Prostate gland (tissue), 2 donors: Measurements from ENCODE around the gene RARRES2. TPM values are rescaled to one million over a fixed set of nuclear protein-coding genes. Genes with fewer than 3 reads are reported as not detected.

ENCODE experiments used
- DNase-seq: peaks from one replicate; pipeline ENCODE4 v3.0.0-alpha.2; 2019; ENCODE audit warnings: low spot score
- H3K27ac ChIP-seq, 2 donors: fragments of 200-600 bp; sonication (generic); 2 replicates each; pipeline ENCODE4 v1.5.1; 2017 to 2019
- H3K27me3 ChIP-seq: fragments of 200-600 bp; sonication (generic); replicated peaks from 2 replicates; pipeline ENCODE4 v1.5.1; 2019; ENCODE audit not compliant: insufficient read depth
- H3K36me3 ChIP-seq, 2 donors: fragments of 200-600 bp; sonication (generic); 1 replicate in 1 of 2; 2 replicates in 1 of 2; pipeline versions ENCODE4 v1.5.1 to v1.8.1; 2017 to 2019
- H3K4me1 ChIP-seq: fragments of 200-600 bp; sonication (generic); replicated peaks from 2 replicates; pipeline ENCODE4 v1.5.1; 2019
- H3K4me3 ChIP-seq, 2 donors: fragments of 200-600 bp; sonication (generic); 2 replicates each; pipeline ENCODE4 v1.5.1; 2017 to 2019
- H3K9me3 ChIP-seq: fragments of 200-600 bp; sonication (generic); 2 replicates; pipeline ENCODE4 v1.5.1; 2017
- CTCF ChIP-seq, 4 experiments: fragments of 200-600 bp in 2 of 4; fragments of 450-650 bp in 2 of 4; sonication (generic) in 2 of 4; IDR thresholded peaks; 1 replicate in 3 of 4; 2 replicates in 1 of 4; pipeline ENCODE4 v1.5.1; 2016 to 2019; ENCODE audit warnings: antibody characterized with exemption in 4 of 4, mild to moderate bottlenecking in 2 of 4, moderate library complexity in 2 of 4
- POLR2A ChIP-seq: fragments of 450-650 bp; IDR thresholded peaks from one replicate; pipeline ENCODE4 v1.6.1; 2016; ENCODE audit warnings: antibody characterized with exemption, mild to moderate bottlenecking
- POLR2AphosphoS5 ChIP-seq: sonication (generic); formaldehyde crosslinking; IDR thresholded peaks from one replicate; pipeline ENCODE4 v1.6.1; 2017; ENCODE audit warnings: antibody characterized with exemption
- WGBS: methylation state at CpG from one replicate; pipeline ENCODE4 v1.1.5; 2018; 5-methylcytosine and 5-hydroxymethylcytosine counted together
- intact Hi-C: fragments of 100-400 bp; cut with DNase I; formaldehyde crosslinking; loops from one replicate; pipeline ENCODE4 v1.14.2; 2022
- total RNA-seq, 2 donors: library from RNA; depleted of rRNA; stranded (reverse); fragments of >200 nt; gene quantifications; one replicate each; pipeline ENCODE4 v1.1.0, GENCODE V29; 2016

RARRES2 gene
- total RNA-seq, 2 donors from 2014 or later, result 98.8 to 99.8 TPM

GRCh38 chr7:150378853-150379440 is 37.5 kb upstream of the RARRES2 start, which contains the start of gene ZNF775:
TSS of gene ZNF775 (plus strand) at chr7:150379330. CDS start at chr7:150388471, 9,141 bp downstream.
- Histone ChIP-seq H3K27ac (peak within 1 kb of the TSS; percentile 93 to 94), H3K4me3 (peak within 1 kb of the TSS; percentile 89 to 95), H3K27me3 (no peaks in the 10 kb centered on the region), H3K36me3 (no peaks in the 10 kb centered on the region), H3K9me3 (no peaks in the 10 kb centered on the region), H3K4me1 (peaks cover 17% of the 10 kb centered on the region)
- TF ChIP-seq POLR2AphosphoS5, result peak; percentile 69
- peak; percentile 76 for TF ChIP-seq POLR2A
- peak in 2 of 4 experiments; percentile 23 for TF ChIP-seq CTCF (IDR thresholded peaks at IDR 0.05)
- intact Hi-C loops, result loop anchor here (1.0 kb wide), 1 partner anchor 11 kb away; the partner anchor contains the start of gene REPIN1
- under 1% methylated on average over 49 of the region's 60 CpGs for WGBS
- peak; percentile 98 for DNase-seq

- Histone ChIP-seq H3K4me3 (peak overlapping the region; percentile 89 to 95), H3K4me1 (peaks cover 19% of the 10 kb centered on the region), H3K27me3 (no peaks in the 10 kb centered on the region), H3K27ac (peak overlapping the region; percentile 93 to 94), H3K36me3 (no peaks in the 10 kb centered on the region), H3K9me3 (no peaks in the 10 kb centered on the region)
- TF ChIP-seq POLR2A (peak; percentile 24), POLR2AphosphoS5 (peak; percentile 38), CTCF (IDR thresholded peaks at IDR 0.05) (peak in 1 of 4 experiments; percentile 4)
- intact Hi-C loops, result loop anchor here (1.0 kb wide), 1 partner anchor 10 kb away; the partner anchor contains the start of gene REPIN1
- DNase-seq, result peak; percentile 59
- WGBS, result 4% methylated on average over 32 of the region's 32 CpGs
Observed at GRCh38 chr7:150378115-150378852, 36.9 kb upstream of the RARRES2 start.

- Histone ChIP-seq H3K9me3 (no peaks in the 10 kb centered on the region), H3K27ac (peak overlapping the region; percentile 93 to 94), H3K4me1 (peaks cover 20% of the 10 kb centered on the region), H3K4me3 (no peak overlapping the region), H3K36me3 (no peaks in the 10 kb centered on the region), H3K27me3 (no peaks in the 10 kb centered on the region)
- DNase-seq, result no peak
- no peak for TF ChIP-seq CTCF (IDR thresholded peaks at IDR 0.05)
- TF ChIP-seq POLR2AphosphoS5, result no peak
- no peak for TF ChIP-seq POLR2A
- 50% methylated on average over 4 of the region's 4 CpGs for WGBS
- intact Hi-C loops, result loop anchor here (1.0 kb wide), 1 partner anchor 9 kb away; the partner anchor contains the start of gene REPIN1
Observed at GRCh38 chr7:150377635-150378034, 36.2 kb upstream of the RARRES2 start.

GRCh38 chr7:150377196-150377595 is 35.8 kb upstream of the RARRES2 start:
- Histone ChIP-seq H3K9me3 (no peaks in the 10 kb centered on the region), H3K4me1 (peaks cover 21% of the 10 kb centered on the region), H3K27me3 (no peaks in the 10 kb centered on the region), H3K4me3 (no peak overlapping the region), H3K36me3 (no peaks in the 10 kb centered on the region), H3K27ac (peak overlapping the region; percentile 93 to 94)
- intact Hi-C loops, result no loop called here
- no peak for TF ChIP-seq POLR2AphosphoS5
- TF ChIP-seq POLR2A, result no peak
- TF ChIP-seq CTCF (IDR thresholded peaks at IDR 0.05), result no peak
- WGBS, result 46% methylated on average over 3 of the region's 3 CpGs
- DNase-seq, result no peak
